ENCODE data around the gene TTPAL.
A peak's percentile ranks its signal among the peaks of the same experiment; 100 is the strongest.

TTPAL gene, protein sequence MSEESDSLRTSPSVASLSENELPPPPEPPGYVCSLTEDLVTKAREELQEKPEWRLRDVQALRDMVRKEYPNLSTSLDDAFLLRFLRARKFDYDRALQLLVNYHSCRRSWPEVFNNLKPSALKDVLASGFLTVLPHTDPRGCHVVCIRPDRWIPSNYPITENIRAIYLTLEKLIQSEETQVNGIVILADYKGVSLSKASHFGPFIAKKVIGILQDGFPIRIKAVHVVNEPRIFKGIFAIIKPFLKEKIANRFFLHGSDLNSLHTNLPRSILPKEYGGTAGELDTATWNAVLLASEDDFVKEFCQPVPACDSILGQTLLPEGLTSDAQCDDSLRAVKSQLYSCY
- long read RNA-seq, full-length matches to known transcripts, result 16 of 19 reads
- long read RNA-seq, partial matches to known transcripts, result 0 of 19 reads
- long read RNA-seq, other reads (novel, unspliced or antisense), result 3 of 19 reads

DNA sequence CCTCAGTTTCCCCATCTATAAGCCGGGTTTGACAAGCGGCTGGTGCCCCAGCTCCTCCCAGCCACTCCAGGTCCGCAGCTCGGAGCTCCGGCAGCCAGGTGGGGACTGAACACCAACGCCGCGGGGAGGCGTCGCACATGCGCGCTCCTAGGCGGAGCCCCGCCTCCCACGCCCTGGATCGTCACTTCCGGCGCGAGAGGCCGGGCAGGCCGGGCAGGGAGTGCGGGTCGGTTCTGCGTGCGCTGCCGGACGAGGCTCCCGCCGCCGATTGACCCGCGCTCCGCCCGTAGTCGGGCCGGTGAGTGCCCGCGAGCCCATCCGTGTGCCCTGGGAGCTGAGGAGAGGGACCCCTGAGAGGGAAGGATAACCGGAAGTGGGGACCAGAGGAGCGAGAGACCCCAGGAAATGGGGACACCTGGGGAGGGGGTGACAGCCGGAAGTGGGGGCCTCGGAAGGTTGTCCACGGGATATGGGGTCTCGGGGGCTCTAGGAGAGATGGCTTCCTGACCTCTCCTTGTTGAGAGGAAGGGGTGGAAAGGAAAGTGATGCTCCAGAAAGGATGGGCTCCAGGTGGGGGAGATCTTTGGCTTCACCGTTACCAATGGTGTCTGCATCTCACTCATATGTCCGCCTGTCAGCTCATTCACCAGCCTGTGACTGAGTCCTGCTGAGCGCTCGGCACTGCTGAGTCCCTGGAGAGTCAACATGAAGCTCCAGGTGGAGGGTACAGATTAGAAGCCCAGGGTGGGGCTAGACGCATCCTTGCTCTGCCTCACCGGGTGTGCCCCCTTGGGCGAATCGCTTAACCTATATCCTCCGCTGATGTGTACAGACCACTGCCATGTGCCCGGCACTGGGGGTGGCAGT, at the start of gene TTPAL:
TTPAL (plus strand) TSS at position 181 of the 867 bp plus-strand sequence. CDS start 4,126 bp downstream, outside the sequence.
- Histone ChIP-seq H3K27me3 (ENCODE audit: insufficient read depth, poor library complexity, severe bottlenecking) (no peaks in the 10 kb centered on the region), H3K27ac (replicated peaks) (peak within 1 kb of the TSS; percentile 78), H3K4me3 (replicated peaks; ENCODE audit: insufficient read depth, low read length) (peak within 1 kb of the TSS; percentile 82)
- TF ChIP-seq, protein P1, sequence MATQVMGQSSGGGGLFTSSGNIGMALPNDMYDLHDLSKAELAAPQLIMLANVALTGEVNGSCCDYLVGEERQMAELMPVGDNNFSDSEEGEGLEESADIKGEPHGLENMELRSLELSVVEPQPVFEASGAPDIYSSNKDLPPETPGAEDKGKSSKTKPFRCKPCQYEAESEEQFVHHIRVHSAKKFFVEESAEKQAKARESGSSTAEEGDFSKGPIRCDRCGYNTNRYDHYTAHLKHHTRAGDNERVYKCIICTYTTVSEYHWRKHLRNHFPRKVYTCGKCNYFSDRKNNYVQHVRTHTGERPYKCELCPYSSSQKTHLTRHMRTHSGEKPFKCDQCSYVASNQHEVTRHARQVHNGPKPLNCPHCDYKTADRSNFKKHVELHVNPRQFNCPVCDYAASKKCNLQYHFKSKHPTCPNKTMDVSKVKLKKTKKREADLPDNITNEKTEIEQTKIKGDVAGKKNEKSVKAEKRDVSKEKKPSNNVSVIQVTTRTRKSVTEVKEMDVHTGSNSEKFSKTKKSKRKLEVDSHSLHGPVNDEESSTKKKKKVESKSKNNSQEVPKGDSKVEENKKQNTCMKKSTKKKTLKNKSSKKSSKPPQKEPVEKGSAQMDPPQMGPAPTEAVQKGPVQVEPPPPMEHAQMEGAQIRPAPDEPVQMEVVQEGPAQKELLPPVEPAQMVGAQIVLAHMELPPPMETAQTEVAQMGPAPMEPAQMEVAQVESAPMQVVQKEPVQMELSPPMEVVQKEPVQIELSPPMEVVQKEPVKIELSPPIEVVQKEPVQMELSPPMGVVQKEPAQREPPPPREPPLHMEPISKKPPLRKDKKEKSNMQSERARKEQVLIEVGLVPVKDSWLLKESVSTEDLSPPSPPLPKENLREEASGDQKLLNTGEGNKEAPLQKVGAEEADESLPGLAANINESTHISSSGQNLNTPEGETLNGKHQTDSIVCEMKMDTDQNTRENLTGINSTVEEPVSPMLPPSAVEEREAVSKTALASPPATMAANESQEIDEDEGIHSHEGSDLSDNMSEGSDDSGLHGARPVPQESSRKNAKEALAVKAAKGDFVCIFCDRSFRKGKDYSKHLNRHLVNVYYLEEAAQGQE (IDR thresholded peaks at IDR 0.05; ENCODE audit: insufficient replicate concordance, low read depth), result no peak
- TF ChIP-seq GABPA (IDR thresholded peaks at IDR 0.05; ENCODE audit: low read depth) (peak; percentile 75), POLR2AphosphoS5 (IDR thresholded peaks at IDR 0.05; ENCODE audit: low read depth) (peak; percentile 96), SPI1 (IDR thresholded peaks at IDR 0.05; ENCODE audit: borderline replicate concordance, low read depth) (no peak)
- TF ChIP-seq, protein P2, sequence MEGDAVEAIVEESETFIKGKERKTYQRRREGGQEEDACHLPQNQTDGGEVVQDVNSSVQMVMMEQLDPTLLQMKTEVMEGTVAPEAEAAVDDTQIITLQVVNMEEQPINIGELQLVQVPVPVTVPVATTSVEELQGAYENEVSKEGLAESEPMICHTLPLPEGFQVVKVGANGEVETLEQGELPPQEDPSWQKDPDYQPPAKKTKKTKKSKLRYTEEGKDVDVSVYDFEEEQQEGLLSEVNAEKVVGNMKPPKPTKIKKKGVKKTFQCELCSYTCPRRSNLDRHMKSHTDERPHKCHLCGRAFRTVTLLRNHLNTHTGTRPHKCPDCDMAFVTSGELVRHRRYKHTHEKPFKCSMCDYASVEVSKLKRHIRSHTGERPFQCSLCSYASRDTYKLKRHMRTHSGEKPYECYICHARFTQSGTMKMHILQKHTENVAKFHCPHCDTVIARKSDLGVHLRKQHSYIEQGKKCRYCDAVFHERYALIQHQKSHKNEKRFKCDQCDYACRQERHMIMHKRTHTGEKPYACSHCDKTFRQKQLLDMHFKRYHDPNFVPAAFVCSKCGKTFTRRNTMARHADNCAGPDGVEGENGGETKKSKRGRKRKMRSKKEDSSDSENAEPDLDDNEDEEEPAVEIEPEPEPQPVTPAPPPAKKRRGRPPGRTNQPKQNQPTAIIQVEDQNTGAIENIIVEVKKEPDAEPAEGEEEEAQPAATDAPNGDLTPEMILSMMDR (IDR thresholded peaks at IDR 0.05; ENCODE audit: insufficient read depth, low read length), result no peak
- peak; percentile 75 to 84 for DNase-seq (ENCODE audit: low read depth in 1 of 2, low spot score in 1 of 2)

DNA sequence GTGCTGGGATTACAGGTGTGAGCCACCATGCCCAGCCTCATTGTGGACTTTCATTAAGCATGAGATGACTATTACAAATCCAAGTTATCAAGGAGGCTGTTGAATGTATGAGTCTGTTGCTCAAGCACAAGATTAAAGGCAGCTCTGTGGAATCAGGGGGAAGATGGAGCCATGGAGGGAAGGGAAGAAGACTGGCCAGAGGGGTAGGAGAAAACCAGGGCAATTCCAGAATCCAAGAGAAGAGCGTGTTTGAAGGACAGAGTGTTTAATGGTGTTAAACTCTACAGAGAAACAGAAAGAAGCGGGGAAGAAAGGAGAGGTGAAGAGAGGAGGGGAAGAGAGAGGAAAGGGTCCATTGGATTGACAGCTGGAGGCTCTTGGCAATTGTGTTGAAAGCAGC, 49.8 kb upstream of the TTPAL start:
- Histone ChIP-seq H3K27ac (replicated peaks) (no peak overlapping the region), H3K4me3 (replicated peaks; ENCODE audit: insufficient read depth, low read length) (no peak overlapping the region), H3K27me3 (ENCODE audit: insufficient read depth, poor library complexity, severe bottlenecking) (no peaks in the 10 kb centered on the region)
- TF ChIP-seq GABPA (IDR thresholded peaks at IDR 0.05; ENCODE audit: low read depth) (no peak), SPI1 (IDR thresholded peaks at IDR 0.05; ENCODE audit: borderline replicate concordance, low read depth) (no peak)
- no peak for DNase-seq (ENCODE audit: low read depth in 1 of 2, low spot score in 1 of 2)

DNA sequence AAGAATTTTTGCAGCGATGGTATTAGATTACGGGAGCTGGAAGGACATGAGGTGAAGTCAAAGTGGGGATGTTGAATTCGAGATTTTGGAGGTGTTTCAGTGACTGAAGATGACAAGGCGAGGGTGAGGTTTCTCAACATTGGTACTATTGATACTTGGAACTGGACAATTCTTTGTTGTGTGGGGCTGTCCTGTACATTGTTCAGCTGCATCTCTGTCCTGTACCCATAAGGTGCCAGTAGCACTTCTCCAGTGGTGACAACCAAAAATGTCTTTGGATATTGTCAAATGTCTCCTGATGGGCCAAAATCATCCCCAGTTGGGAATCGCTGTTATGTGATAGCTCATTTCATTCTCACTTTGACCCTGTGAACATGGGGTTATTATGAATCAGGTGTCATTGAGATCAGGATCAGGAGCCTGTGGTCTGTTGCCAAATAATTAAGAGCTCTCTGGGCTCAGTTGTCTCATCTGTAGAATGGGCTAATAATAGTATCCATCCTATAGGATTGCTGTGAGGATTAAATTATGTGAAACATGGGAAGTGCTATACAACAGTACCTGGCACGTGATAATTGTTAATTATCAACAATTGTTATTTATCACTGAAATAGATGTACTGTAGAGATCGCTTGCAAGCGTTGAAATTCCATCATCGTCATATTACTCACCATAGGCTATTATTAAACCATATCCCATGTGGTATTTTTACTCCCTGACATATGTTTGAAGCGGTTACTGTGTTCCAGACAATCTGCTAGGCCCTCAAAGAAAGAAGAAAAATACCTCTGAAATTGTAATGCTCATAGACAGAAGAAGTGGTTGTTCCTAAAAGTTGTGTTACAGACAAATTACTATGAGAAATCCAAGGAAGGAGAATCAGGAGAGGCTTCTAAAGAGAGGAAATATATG, 48.5 kb upstream of the TTPAL start:
- TF ChIP-seq, protein P2 (IDR thresholded peaks at IDR 0.05; ENCODE audit: insufficient read depth, low read length), result no peak
- no peak for TF ChIP-seq SPI1 (IDR thresholded peaks at IDR 0.05; ENCODE audit: borderline replicate concordance, low read depth)
- TF ChIP-seq, protein P1 (IDR thresholded peaks at IDR 0.05; ENCODE audit: insufficient replicate concordance, low read depth), result no peak
- TF ChIP-seq GABPA (IDR thresholded peaks at IDR 0.05; ENCODE audit: low read depth), result no peak
- no peak for TF ChIP-seq POLR2AphosphoS5 (IDR thresholded peaks at IDR 0.05; ENCODE audit: low read depth)
- no peak for DNase-seq (ENCODE audit: low read depth in 1 of 2, low spot score in 1 of 2)
- no peaks in the 10 kb centered on the region for H3K27me3 ChIP-seq (ENCODE audit: insufficient read depth, poor library complexity, severe bottlenecking)
- no peak overlapping the region for H3K4me3 ChIP-seq (replicated peaks; ENCODE audit: insufficient read depth, low read length)
- H3K27ac ChIP-seq (replicated peaks), result no peak overlapping the region

All from HL-60 (cell line).